ENCODE results near the gene HEBP2. TPM values are rescaled to one million over a fixed set of nuclear protein-coding genes. Genes with fewer than 3 reads are reported as not detected.

HEBP2 gene
- total and polyA plus RNA-seq, 9 donors, result 12.4 to 64.8 (median 44.3) TPM

DNA sequence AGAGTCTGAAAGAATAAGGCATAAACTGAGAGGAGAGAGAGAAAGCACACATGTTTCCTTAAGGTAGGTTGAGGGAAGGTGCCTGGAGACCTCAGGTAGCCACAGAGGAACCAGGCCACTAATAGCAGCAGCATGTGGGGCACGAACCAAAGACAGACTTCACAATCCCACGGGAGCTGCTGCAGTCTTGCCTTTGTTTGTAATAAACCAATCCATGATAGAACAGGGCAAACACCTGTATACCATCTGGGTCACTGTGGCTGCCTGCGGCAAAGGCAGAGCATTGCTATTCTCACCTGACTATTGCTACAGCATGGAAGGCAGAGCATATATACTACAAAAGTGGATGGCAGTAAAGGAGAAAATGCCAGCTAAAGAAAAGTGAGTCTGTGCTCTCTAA lies 36.3 kb downstream of the HEBP2 start:
- 66 to 85% (median 82%) methylated on average over 3 of the region's 3 CpGs for WGBS, 3 donors
- no peaks in the 10 kb centered on the region for H3K27me3 ChIP-seq
- DNase-seq, result no peak
- H3K36me3 ChIP-seq, result no peaks in the 10 kb centered on the region
- no peak overlapping the region for H3K4me3 ChIP-seq
- intact Hi-C loops (cut with DNase I), result no loop called here
- H3K4me1 ChIP-seq (ENCODE audit: insufficient read depth), result no peaks in the 10 kb centered on the region
- TF ChIP-seq CTCF (IDR thresholded peaks at IDR 0.05) (no peak), POLR2A (IDR thresholded peaks at IDR 0.05) (no peak), EP300 (IDR thresholded peaks at IDR 0.05) (no peak)
- no peak overlapping the region for H3K27ac ChIP-seq
- no peaks in the 10 kb centered on the region for H3K9me3 ChIP-seq

GRCh38 chr6:138440758-138441357 lies 36.8 kb downstream of the HEBP2 start:
- TF ChIP-seq POLR2A (IDR thresholded peaks at IDR 0.05) (no peak), CTCF (IDR thresholded peaks at IDR 0.05) (no peak), EP300 (IDR thresholded peaks at IDR 0.05) (no peak)
- H3K27me3 ChIP-seq, result no peaks in the 10 kb centered on the region
- no peak overlapping the region for H3K4me3 ChIP-seq
- H3K36me3 ChIP-seq, result no peaks in the 10 kb centered on the region
- DNase-seq, result no peak
- intact Hi-C loops (cut with DNase I), result no loop called here
- no peaks in the 10 kb centered on the region for H3K9me3 ChIP-seq
- no peaks in the 10 kb centered on the region for H3K4me1 ChIP-seq (ENCODE audit: insufficient read depth)
- 90 to 95% (median 91%) methylated on average over 4 of the region's 4 CpGs for WGBS, 3 donors
- H3K27ac ChIP-seq, result no peak overlapping the region

- intact Hi-C loops (cut with DNase I), result no loop called here
- Histone ChIP-seq H3K4me1 (ENCODE audit: insufficient read depth) (no peaks in the 10 kb centered on the region), H3K36me3 (no peaks in the 10 kb centered on the region), H3K4me3 (no peak overlapping the region), H3K27me3 (no peaks in the 10 kb centered on the region), H3K27ac (no peak overlapping the region), H3K9me3 (no peaks in the 10 kb centered on the region)
- no peak for TF ChIP-seq POLR2A (IDR thresholded peaks at IDR 0.05)
- no peak for TF ChIP-seq CTCF (IDR thresholded peaks at IDR 0.05)
- no peak for TF ChIP-seq EP300 (IDR thresholded peaks at IDR 0.05)
- no peak for DNase-seq
- WGBS, 3 donors, result 95 to 96% (median 96%) methylated on average over 6 of the region's 6 CpGs
These were observed 37.9 kb downstream of the HEBP2 start for GRCh38 chr6:138441965-138442364.

- Histone ChIP-seq H3K4me3 (no peak overlapping the region), H3K9me3 (no peaks in the 10 kb centered on the region), H3K36me3 (no peaks in the 10 kb centered on the region), H3K27me3 (no peaks in the 10 kb centered on the region), H3K4me1 (ENCODE audit: insufficient read depth) (no peaks in the 10 kb centered on the region), H3K27ac (no peak overlapping the region)
- WGBS, 3 donors, result 94 to 97% (median 95%) methylated on average over 2 of the region's 2 CpGs
- no peak for TF ChIP-seq CTCF (IDR thresholded peaks at IDR 0.05)
- TF ChIP-seq EP300 (IDR thresholded peaks at IDR 0.05), result no peak
- no peak for TF ChIP-seq POLR2A (IDR thresholded peaks at IDR 0.05)
- intact Hi-C loops (cut with DNase I), result no loop called here
- DNase-seq, result no peak
These were observed 38.6 kb downstream of the HEBP2 start for GRCh38 chr6:138442663-138443062.

Measured in ovary (tissue), 9 donors.